LNCAP (cell line): ENCODE results near the gene CBY2.

ENCODE experiments used
- TF ChIP-seq, protein P1 (sequence below): fragments of 450-650 bp; IDR thresholded peaks from 2 replicates; pipeline ENCODE4 v1.5.1; 2017; ENCODE audit warnings: mild to moderate bottlenecking

The CBY2 gene, protein sequence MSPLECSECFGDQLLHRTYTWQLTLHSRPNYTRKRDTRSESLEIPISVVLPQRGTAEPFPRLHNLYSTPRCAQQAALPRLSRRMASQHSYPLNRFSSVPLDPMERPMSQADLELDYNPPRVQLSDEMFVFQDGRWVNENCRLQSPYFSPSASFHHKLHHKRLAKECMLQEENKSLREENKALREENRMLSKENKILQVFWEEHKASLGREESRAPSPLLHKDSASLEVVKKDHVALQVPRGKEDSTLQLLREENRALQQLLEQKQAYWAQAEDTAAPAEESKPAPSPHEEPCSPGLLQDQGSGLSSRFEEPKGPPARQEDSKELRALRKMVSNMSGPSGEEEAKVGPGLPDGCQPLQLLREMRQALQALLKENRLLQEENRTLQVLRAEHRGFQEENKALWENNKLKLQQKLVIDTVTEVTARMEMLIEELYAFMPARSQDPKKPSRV

DNA sequence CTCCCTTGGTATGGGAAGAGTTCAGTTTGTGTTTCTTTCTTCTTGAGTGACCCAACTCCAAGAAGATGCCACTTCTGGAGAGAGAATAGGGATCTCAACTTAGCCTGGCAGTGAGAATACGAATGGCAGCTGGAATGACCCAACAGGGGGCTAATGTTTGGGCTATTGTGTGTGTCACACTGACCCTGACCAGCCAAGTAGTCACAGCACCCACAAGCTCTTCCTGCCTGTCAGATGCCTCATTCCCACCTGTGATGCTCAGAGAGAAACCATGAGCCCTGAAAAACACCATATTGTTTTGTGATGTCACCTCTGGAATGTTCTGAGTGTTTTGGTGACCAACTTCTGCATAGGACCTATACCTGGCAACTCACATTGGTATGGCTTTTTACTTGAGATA, at the start of gene CBY2:
Gene CBY2, plus strand, starts transcription at position 233 of the 400 bp plus-strand sequence. Its CDS starts 71 bp downstream, at position 304.
- TF ChIP-seq, protein P1, sequence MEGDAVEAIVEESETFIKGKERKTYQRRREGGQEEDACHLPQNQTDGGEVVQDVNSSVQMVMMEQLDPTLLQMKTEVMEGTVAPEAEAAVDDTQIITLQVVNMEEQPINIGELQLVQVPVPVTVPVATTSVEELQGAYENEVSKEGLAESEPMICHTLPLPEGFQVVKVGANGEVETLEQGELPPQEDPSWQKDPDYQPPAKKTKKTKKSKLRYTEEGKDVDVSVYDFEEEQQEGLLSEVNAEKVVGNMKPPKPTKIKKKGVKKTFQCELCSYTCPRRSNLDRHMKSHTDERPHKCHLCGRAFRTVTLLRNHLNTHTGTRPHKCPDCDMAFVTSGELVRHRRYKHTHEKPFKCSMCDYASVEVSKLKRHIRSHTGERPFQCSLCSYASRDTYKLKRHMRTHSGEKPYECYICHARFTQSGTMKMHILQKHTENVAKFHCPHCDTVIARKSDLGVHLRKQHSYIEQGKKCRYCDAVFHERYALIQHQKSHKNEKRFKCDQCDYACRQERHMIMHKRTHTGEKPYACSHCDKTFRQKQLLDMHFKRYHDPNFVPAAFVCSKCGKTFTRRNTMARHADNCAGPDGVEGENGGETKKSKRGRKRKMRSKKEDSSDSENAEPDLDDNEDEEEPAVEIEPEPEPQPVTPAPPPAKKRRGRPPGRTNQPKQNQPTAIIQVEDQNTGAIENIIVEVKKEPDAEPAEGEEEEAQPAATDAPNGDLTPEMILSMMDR: no peak

- TF ChIP-seq, protein P1: no peak
Measured at GRCh38 chr13:45654633-45655349, 47.3 kb upstream of the CBY2 start.

DNA sequence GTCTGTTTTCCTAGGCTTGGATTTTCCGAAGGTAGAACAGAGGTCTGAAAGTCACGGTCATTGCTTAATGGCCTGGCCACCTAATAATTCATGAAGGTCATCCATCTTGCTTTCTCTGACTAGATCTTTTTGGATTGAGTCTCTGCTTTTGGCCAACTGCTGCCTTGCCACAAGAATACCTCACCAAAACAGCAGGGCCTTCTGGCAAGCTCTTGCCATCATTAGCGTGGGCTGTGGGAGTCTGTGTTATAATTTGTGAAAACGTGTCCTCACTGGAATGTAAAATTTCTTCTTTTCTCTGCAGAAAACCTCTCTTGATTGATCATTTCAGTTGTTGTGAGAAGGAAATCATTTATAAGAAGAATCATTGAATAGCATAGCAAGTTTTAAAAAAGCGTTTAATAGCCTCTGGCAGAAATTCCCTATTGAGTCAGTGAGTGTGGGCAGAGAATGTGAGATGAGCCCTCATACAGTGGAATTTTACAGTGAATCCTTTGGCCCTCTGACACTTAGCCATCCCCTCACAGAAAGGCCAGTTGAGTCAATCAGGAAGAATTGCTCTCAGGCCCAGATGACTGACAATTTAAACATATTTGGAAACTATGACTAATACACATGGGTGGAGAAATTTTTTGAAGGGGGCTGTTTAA, 43.4 kb upstream of the CBY2 start:
- TF ChIP-seq, protein P1: no peak

DNA sequence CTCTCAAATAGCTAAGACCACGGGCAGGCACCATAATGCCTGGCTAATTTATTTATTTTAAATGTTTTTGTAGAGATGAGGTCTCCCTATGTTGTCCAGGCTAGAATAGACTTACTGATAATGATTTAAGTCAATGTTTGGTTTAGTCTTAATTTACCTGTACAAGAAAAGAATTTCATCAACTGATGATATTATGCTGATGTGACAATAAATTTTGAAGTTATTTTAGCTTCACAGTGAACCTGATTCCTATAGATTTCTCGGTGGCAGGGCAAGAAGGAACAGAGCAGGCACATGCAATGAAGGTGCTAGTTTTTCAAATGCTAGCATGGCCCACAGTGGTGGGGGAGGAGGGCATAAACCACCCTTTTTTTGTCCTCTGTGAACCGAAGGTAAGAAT, 42.6 kb upstream of the CBY2 start:
- TF ChIP-seq, protein P1: no peak

DNA sequence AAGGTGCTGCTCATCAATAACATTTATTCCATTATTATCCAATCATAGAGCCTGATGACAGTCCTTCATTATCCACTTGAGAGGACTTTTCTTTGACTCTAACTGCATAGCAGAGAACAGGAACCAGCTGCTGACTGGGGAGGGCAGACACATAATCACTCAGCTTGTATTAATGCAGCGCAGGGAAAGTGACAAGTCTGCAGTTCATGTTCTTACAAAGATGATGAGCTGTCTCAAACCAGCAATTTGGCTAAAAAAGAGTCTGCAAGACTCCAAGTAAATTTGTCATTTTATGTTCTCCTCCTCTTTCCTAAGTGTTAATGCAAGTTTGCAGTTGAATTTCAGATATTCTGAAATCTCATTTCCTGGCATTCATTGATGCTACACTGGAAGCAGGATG, 40.0 kb upstream of the CBY2 start:
- TF ChIP-seq, protein P1: no peak

GRCh38 chr13:45670189-45670885, 31.8 kb upstream of the CBY2 start:
- TF ChIP-seq, protein P1: no peak

- TF ChIP-seq, protein P1: no peak
Measured at GRCh38 chr13:45674908-45675307, 27.2 kb upstream of the CBY2 start.
